Neural cell (in vitro differentiated cells): Measurements from ENCODE around the gene MAP1LC3B. TPM values are rescaled to one million over a fixed set of nuclear protein-coding genes. Genes with fewer than 3 reads are reported as not detected.

ENCODE experiments used
- H2AFZ ChIP-seq: fragments of 200-600, 300-800 bp; sonication (generic), shearing (Covaris generic); 2 replicates; pipeline ENCODE4 v1.6.0; 2014; ENCODE audit warnings: low read depth, mild to moderate bottlenecking, antibody characterized with exemption, low read length, moderate library complexity
- H3F3A ChIP-seq: fragments of 200-600 bp; shearing (Covaris generic); 2 replicates; pipeline ENCODE4 v1.6.1; 2016; ENCODE audit warnings: mild to moderate bottlenecking, moderate library complexity, mixed read lengths, antibody characterized with exemption, low read length; ENCODE audit not compliant: insufficient read depth, poor library complexity, severe bottlenecking
- H3K27ac ChIP-seq: fragments of 200-600, 300-800 bp; sonication (generic), shearing (Covaris generic); 2 replicates; pipeline ENCODE4 v1.5.1; 2014; ENCODE audit warnings: mild to moderate bottlenecking, low read length, moderate library complexity
- H3K27me3 ChIP-seq: fragments of 300-800, 200-600 bp; sonication (generic), shearing (Covaris generic); 2 replicates; pipeline ENCODE4 v1.6.0; 2014; ENCODE audit warnings: mild to moderate bottlenecking, low read depth, low read length, moderate library complexity; ENCODE audit not compliant: insufficient read depth
- H3K36me3 ChIP-seq: fragments of 300-800, 200-600 bp; sonication (generic), shearing (Covaris generic); 2 replicates; pipeline ENCODE4 v1.5.1; 2014; ENCODE audit warnings: mild to moderate bottlenecking, antibody characterized with exemption, low read length, moderate library complexity; ENCODE audit not compliant: insufficient read depth
- H3K4me2 ChIP-seq: fragments of 300-800, 200-600 bp; sonication (generic), shearing (Covaris generic); 2 replicates; pipeline ENCODE4 v1.6.0; 2014; ENCODE audit warnings: mild to moderate bottlenecking, low read length
- H3K4me3 ChIP-seq: fragments of 300-800, 200-600 bp; sonication (generic), shearing (Covaris generic); 2 replicates; pipeline ENCODE4 v1.5.1; 2014; ENCODE audit warnings: mild to moderate bottlenecking, low read length, moderate library complexity
- H3K79me2 ChIP-seq: fragments of 200-600 bp; shearing (Covaris generic); replicated peaks from 2 replicates; pipeline ENCODE4 v1.6.0; 2014; ENCODE audit warnings: mild to moderate bottlenecking, low read length, moderate library complexity; ENCODE audit not compliant: insufficient read depth
- H3K9ac ChIP-seq: fragments of 300-800, 200-600 bp; sonication (generic), shearing (Covaris generic); 2 replicates; pipeline ENCODE4 v1.6.1; 2016; ENCODE audit warnings: mild to moderate bottlenecking, low read length, mixed read lengths
- H3K9me2 ChIP-seq: fragments of 200-600 bp; shearing (Covaris generic); 2 replicates; pipeline ENCODE4 v1.6.1; 2016; ENCODE audit warnings: mild to moderate bottlenecking, low read length, mixed read lengths; ENCODE audit not compliant: insufficient read depth
- H3K9me3 ChIP-seq: fragments of 200-600, 300-800 bp; sonication (generic), shearing (Covaris generic); 2 replicates; pipeline ENCODE4 v1.6.1; 2016; ENCODE audit warnings: mild to moderate bottlenecking, mixed run types, low read length, moderate library complexity, mixed read lengths
- H4K20me1 ChIP-seq: fragments of 200-600 bp; shearing (Covaris generic); 2 replicates; pipeline ENCODE4 v1.6.1; 2016; ENCODE audit warnings: mild to moderate bottlenecking, mixed run types; ENCODE audit not compliant: insufficient read depth
- CTCF ChIP-seq: fragments of 450-650 bp; IDR thresholded peaks from 2 replicates; pipeline ENCODE4 v1.5.1; 2014; ENCODE audit warnings: antibody characterized with exemption, mild to moderate bottlenecking, moderate library complexity; ENCODE audit not compliant: poor library complexity, severe bottlenecking
- EP300 ChIP-seq: fragments of 450-650 bp; conservative IDR thresholded peaks from 2 replicates; pipeline ENCODE4 v1.6.1; 2014; ENCODE audit warnings: antibody characterized with exemption, mild to moderate bottlenecking, moderate library complexity; ENCODE audit not compliant: poor library complexity, severe bottlenecking
- EZH2 ChIP-seq: fragments of 200-600, 300-800 bp; shearing (Covaris generic), sonication (generic); IDR thresholded peaks from 2 replicates; pipeline ENCODE4 v1.6.1; 2014; ENCODE audit warnings: antibody characterized with exemption, low read length, borderline replicate concordance, mild to moderate bottlenecking; ENCODE audit not compliant: insufficient read depth, poor library complexity, severe bottlenecking
- MXI1 ChIP-seq: fragments of 450-650 bp; conservative IDR thresholded peaks from 2 replicates; pipeline ENCODE4 v1.6.1; 2014; ENCODE audit warnings: antibody characterized with exemption, mild to moderate bottlenecking; ENCODE audit not compliant: poor library complexity, severe bottlenecking
- POLR2AphosphoS5 ChIP-seq: IDR thresholded peaks from 2 replicates; pipeline ENCODE4 v1.6.1; 2012
- RAD21 ChIP-seq: fragments of 450-650 bp; conservative IDR thresholded peaks from 2 replicates; pipeline ENCODE4 v1.6.1; 2014; ENCODE audit warnings: antibody characterized with exemption, mild to moderate bottlenecking, moderate library complexity
- REST ChIP-seq: IDR thresholded peaks from 2 replicates; pipeline ENCODE4 v1.6.1; 2012; ENCODE audit warnings: borderline replicate concordance
- SMC3 ChIP-seq: fragments of 450-650 bp; conservative IDR thresholded peaks from 2 replicates; pipeline ENCODE4 v1.6.1; 2014; ENCODE audit warnings: antibody characterized with exemption, mild to moderate bottlenecking, moderate library complexity; ENCODE audit not compliant: poor library complexity
- TAF1 ChIP-seq: IDR thresholded peaks from 2 replicates; pipeline ENCODE4 v1.6.1; 2012; ENCODE audit warnings: low read depth
- polyA plus RNA-seq: library from polyadenylated mRNA; depleted of rRNA; stranded (reverse); fragments of >200 nt; gene quantifications from 2 replicates; pipeline ENCODE4 v1.2.3, GENCODE V29; 2014

The MAP1LC3B gene
- polyA plus RNA-seq, 1 donor from 2014 or later = 73.1 TPM

DNA sequence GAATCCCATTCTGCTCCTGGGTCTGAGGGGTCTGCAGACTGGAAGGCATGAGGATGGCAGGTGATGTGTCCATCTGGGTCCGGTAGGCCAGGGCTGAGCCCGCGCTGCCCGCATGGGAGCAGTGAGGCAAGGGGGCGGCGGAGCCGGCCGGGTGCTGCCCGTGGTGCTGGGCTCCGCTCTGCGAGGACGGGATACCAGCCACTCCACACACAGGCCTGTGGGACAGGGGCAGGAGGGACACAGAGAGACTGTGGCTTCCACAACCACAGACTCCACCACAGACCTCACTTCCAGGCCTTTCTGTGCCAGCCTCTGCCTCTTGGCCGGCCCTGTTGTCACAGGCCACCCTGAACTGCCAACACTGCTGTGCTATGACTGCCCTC is 25.4 kb downstream of the MAP1LC3B start:
- TF ChIP-seq SMC3 = no peak
- no peak for TF ChIP-seq EZH2
- no peak for TF ChIP-seq REST
- TF ChIP-seq MXI1 = no peak
- no peak for TF ChIP-seq TAF1
- TF ChIP-seq POLR2AphosphoS5 = no peak
- no peak for TF ChIP-seq CTCF
- no peak for TF ChIP-seq RAD21
- TF ChIP-seq EP300 = no peak
- Histone ChIP-seq H3K27ac (no peak overlapping the region), H3K79me2 (no peaks in the 10 kb centered on the region), H4K20me1 (no peaks in the 10 kb centered on the region), H3K9me3 (no peaks in the 10 kb centered on the region), H3K36me3 (no peaks in the 10 kb centered on the region), H3K4me3 (no peak overlapping the region), H3K4me2 (no peak overlapping the region), H3K27me3 (no peaks in the 10 kb centered on the region), H3F3A (no peaks in the 10 kb centered on the region), H2AFZ (no peak overlapping the region), H3K9me2 (no peaks in the 10 kb centered on the region), H3K9ac (no peak overlapping the region)

DNA sequence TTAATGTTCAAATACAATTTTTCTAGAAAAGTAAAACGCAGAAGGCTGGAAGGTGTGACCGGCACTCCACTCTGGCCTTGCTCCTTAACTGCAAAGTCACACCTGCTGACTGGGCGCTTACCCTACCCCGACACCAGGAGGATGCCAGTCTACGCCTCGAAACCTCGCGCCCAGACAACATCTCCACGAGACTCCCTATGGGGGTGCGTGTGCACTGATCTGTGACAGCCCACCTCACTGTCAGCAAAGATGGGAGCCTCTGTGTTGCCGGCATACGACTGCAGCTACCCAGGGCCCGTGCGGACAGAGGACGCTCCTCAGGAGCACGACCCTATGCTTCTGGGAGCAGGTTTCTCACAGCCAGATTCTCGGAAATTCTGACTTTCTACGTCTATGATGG is 26.1 kb downstream of the MAP1LC3B start:
- no peaks in the 10 kb centered on the region for H3K9me3 ChIP-seq
- no peak overlapping the region for H3K4me2 ChIP-seq
- TF ChIP-seq MXI1 (no peak), POLR2AphosphoS5 (no peak), TAF1 (no peak), RAD21 (no peak), EZH2 (no peak), SMC3 (no peak)
- no peak overlapping the region for H3K9ac ChIP-seq
- no peak overlapping the region for H3K27ac ChIP-seq
- no peak overlapping the region for H2AFZ ChIP-seq
- no peak overlapping the region for H3K4me3 ChIP-seq
- no peaks in the 10 kb centered on the region for H3K36me3 ChIP-seq
- H3K27me3 ChIP-seq = no peaks in the 10 kb centered on the region
- H3K79me2 ChIP-seq = no peaks in the 10 kb centered on the region
- no peaks in the 10 kb centered on the region for H3K9me2 ChIP-seq
- H3F3A ChIP-seq = no peaks in the 10 kb centered on the region
- no peaks in the 10 kb centered on the region for H4K20me1 ChIP-seq

- H3K9me2 ChIP-seq = no peaks in the 10 kb centered on the region
- TF ChIP-seq REST (no peak), SMC3 (no peak), RAD21 (no peak), TAF1 (no peak), EP300 (no peak), POLR2AphosphoS5 (no peak), EZH2 (no peak), CTCF (no peak), MXI1 (no peak)
- H4K20me1 ChIP-seq = no peaks in the 10 kb centered on the region
- no peak overlapping the region for H3K27ac ChIP-seq
- H3K4me3 ChIP-seq = no peak overlapping the region
- no peaks in the 10 kb centered on the region for H3F3A ChIP-seq
- no peak overlapping the region for H2AFZ ChIP-seq
- no peaks in the 10 kb centered on the region for H3K79me2 ChIP-seq
- H3K9ac ChIP-seq = no peak overlapping the region
- no peaks in the 10 kb centered on the region for H3K9me3 ChIP-seq
- H3K36me3 ChIP-seq = no peaks in the 10 kb centered on the region
- H3K27me3 ChIP-seq = no peaks in the 10 kb centered on the region
- H3K4me2 ChIP-seq = no peak overlapping the region
These were observed 26.5 kb downstream of the MAP1LC3B start for GRCh38 chr16:87418644-87419043.
